ENCODE measurements around the gene EEF1AKMT2.

EEF1AKMT2 gene

DNA sequence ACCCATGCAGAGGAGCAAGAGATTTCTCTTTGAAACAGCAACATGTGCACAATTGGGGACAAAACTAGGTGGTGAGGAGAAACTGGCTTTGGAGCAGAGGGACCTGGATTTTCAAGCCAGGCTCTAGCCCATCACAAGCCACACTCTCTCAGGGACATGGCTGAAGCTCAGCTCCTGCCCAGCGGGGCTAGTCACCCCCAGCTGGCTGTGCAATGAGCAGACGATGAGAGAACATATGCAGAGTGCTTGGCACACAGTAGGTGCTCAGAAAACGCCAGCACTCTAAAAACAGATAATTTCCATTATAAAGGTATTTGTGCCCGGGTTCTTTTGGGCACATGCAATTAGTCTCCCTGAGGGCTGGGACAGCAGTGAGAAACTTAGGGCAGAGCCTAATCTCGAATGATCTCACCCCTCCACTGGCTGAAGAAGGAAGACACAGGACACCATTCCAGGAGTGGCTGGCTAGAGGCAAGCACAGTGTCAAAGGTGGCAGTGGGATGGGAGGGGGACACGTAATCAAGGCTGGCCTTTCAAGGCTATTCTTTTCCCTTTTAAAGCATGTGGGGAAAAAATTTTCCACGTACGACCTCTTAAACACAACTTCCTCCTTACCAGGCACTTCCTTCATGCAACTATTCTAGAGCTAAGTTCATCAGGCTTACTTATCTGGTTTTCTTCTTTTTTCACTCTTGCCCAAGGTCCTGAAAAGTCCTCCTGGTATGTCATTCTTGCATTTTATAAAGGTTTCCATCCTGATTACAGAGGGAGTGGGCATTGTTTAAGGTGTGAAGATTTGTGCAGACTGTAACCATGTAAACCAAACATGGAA is 62.6 kb downstream of the EEF1AKMT2 start:
- H3K27ac ChIP-seq (ENCODE audit: low read depth, low read length): no peak overlapping the region
- peaks cover 14% of the 10 kb centered on the region; the same call in 1 of the 2 replicates for H3K4me1 ChIP-seq (ENCODE audit: control insufficient read depth, insufficient read depth, low read length)
- no peaks in the 10 kb centered on the region for H3K27me3 ChIP-seq (ENCODE audit: control insufficient read depth, insufficient read depth, low read length)
- H3K9ac ChIP-seq (ENCODE audit: low read depth, low read length): no peak overlapping the region
- no peak overlapping the region for H3K4me3 ChIP-seq (ENCODE audit: low read depth, low read length)
- no peaks in the 10 kb centered on the region for H3K36me3 ChIP-seq (ENCODE audit: control insufficient read depth, insufficient read depth, low read length)
- no peaks in the 10 kb centered on the region for H3K9me3 ChIP-seq (ENCODE audit: control insufficient read depth, insufficient read depth, low read length)

DNA sequence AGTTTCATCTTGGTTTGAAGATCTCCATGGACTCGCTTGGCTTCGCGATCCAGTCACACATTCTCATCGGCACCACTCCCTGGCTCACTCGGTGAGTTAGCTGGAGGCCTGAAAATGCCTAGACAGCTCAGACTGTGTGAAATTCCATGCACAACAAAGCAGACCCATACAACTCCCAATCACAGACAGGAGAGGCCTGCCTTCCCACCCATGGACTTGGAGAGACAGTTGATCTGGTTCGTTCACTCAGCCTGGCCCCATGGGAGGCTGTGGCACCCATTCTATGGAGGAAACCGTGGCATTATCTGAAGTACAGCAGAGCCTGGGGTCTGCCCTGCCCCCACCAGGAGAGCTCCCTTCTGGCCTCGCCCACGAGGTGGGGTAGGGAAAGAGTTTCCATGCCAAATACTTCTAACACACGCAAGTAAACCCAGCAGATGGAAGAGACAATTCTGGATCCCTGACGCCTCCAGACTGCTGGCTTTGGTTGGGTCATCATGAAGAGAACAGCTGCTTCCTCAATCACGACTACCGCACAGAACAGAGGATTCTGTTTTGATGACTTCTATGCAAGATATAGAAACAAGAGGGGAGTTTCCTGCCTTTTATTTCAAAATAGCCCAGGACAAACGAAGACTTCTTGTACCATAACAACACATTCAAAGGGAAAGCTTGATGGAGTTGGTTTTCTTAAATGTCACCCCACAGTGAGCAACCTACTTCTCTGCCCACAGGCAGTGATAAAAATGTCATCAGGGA is 63.4 kb downstream of the EEF1AKMT2 start:
- no peak overlapping the region for H3K9ac ChIP-seq (ENCODE audit: low read depth, low read length)
- no peaks in the 10 kb centered on the region for H3K27me3 ChIP-seq (ENCODE audit: control insufficient read depth, insufficient read depth, low read length)
- H3K4me3 ChIP-seq (ENCODE audit: low read depth, low read length): no peak overlapping the region
- H3K27ac ChIP-seq (ENCODE audit: low read depth, low read length): no peak overlapping the region
- peaks cover 14% of the 10 kb centered on the region; the same call in 1 of the 2 replicates for H3K4me1 ChIP-seq (ENCODE audit: control insufficient read depth, insufficient read depth, low read length)
- no peaks in the 10 kb centered on the region for H3K9me3 ChIP-seq (ENCODE audit: control insufficient read depth, insufficient read depth, low read length)
- H3K36me3 ChIP-seq (ENCODE audit: control insufficient read depth, insufficient read depth, low read length): no peaks in the 10 kb centered on the region

DNA sequence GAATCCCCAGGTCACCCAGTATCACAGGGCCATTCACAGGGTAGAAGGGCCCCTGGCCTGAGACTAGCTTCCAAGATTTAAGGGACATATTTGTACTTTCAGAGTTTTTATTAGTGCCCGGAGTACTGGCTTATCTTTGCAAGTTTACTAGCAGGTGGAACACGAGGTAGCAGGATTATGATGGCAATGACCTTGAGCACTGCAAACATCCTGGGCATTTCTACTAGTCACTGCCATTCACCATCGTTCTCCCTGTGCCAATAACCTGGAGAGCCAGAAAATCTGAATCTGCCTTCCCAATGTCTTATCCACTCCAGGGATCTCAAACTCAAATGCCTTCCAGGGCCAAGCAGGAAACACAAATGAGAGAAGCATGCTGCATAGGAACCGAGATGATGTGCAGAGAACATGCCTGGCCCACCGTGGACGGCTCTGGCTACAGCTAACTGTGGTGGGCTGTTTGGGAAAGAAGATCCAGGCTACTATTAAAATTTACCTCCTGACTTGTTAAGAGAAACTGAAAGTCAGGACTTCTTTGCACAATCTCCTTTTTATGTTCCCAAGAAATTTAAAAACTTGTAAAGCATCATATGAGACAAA is 64.2 kb downstream of the EEF1AKMT2 start:
- Histone ChIP-seq H3K9ac (ENCODE audit: low read depth, low read length) (no peak overlapping the region), H3K9me3 (ENCODE audit: control insufficient read depth, insufficient read depth, low read length) (no peaks in the 10 kb centered on the region), H3K4me3 (ENCODE audit: low read depth, low read length) (no peak overlapping the region), H3K27me3 (ENCODE audit: control insufficient read depth, insufficient read depth, low read length) (no peaks in the 10 kb centered on the region), H3K27ac (ENCODE audit: low read depth, low read length) (no peak overlapping the region), H3K36me3 (ENCODE audit: control insufficient read depth, insufficient read depth, low read length) (no peaks in the 10 kb centered on the region), H3K4me1 (ENCODE audit: control insufficient read depth, insufficient read depth, low read length) (peaks cover 14% of the 10 kb centered on the region; the same call in 1 of the 2 replicates)

DNA sequence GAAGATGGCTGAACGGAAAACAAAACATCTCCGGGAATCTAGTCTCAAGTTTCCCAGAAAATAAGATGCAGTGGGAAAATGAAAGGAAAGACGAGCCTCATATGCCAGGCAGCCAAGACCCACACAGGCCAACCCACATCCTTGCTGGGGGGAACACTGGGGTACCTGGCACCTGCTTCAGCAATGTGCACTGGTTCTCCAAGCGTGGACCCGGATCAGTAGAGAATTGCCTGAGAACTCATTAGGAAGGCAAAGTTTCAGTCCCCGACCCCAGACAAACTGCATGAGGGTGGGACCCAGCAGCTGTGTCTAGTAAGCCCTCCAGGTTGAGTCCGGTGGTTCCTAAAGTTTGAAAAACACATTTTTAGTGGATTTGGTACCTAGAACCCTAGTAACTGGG is 65.9 kb downstream of the EEF1AKMT2 start:
- H3K36me3 ChIP-seq (ENCODE audit: control insufficient read depth, insufficient read depth, low read length): no peaks in the 10 kb centered on the region
- H3K9ac ChIP-seq (ENCODE audit: low read depth, low read length): no peak overlapping the region
- H3K27me3 ChIP-seq (ENCODE audit: control insufficient read depth, insufficient read depth, low read length): no peaks in the 10 kb centered on the region
- no peaks in the 10 kb centered on the region for H3K9me3 ChIP-seq (ENCODE audit: control insufficient read depth, insufficient read depth, low read length)
- no peak overlapping the region for H3K4me3 ChIP-seq (ENCODE audit: low read depth, low read length)
- H3K4me1 ChIP-seq (ENCODE audit: control insufficient read depth, insufficient read depth, low read length): peaks cover 14% of the 10 kb centered on the region; the same call in 1 of the 2 replicates
- no peak overlapping the region for H3K27ac ChIP-seq (ENCODE audit: low read depth, low read length)

GRCh38 chr10:124725171-124725631 is 66.5 kb downstream of the EEF1AKMT2 start:
- no peak overlapping the region for H3K27ac ChIP-seq (ENCODE audit: low read depth, low read length)
- H3K4me3 ChIP-seq (ENCODE audit: low read depth, low read length): no peak overlapping the region
- no peak overlapping the region for H3K9ac ChIP-seq (ENCODE audit: low read depth, low read length)
- H3K4me1 ChIP-seq (ENCODE audit: control insufficient read depth, insufficient read depth, low read length): peaks cover 14% of the 10 kb centered on the region; the same call in 1 of the 2 replicates
- H3K36me3 ChIP-seq (ENCODE audit: control insufficient read depth, insufficient read depth, low read length): no peaks in the 10 kb centered on the region
- H3K27me3 ChIP-seq (ENCODE audit: control insufficient read depth, insufficient read depth, low read length): no peaks in the 10 kb centered on the region
- no peaks in the 10 kb centered on the region for H3K9me3 ChIP-seq (ENCODE audit: control insufficient read depth, insufficient read depth, low read length)

DNA sequence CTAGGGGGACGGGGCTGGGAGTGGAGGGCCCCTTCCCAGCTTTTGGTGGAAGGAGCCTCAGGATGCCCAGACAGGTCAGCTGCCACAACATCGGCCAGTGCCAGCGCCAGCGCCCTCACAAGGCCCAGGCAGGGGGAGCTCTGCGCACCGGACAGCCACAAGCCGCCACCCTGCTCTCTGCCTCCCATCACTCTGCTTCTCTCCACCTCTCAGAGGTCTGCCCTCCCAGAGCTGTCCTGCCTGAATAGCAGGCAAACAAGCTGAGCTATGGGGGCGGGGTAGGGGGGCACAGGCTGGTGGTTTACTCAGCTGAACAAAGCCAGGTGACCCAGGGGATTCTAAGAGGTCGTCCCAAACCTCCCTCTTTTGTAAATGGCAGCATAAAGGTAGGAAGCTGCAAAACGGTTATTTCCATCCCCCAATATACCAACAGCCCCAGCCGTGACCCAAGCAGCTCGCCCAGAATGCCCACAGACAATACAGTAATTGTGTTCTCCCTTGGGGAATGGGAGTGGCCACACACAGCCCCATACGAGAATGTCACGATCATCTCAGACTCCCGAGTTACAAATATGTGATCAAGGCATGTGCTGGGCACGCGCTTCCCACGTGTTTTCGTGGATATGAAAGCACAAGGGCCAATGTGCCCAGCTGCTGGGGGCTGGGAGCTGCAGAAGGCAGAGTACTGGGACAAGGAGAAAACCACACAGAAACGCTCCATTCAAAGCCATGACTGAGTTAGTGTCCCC is 67.2 kb downstream of the EEF1AKMT2 start:
- H3K9me3 ChIP-seq (ENCODE audit: control insufficient read depth, insufficient read depth, low read length): no peaks in the 10 kb centered on the region
- no peak overlapping the region for H3K27ac ChIP-seq (ENCODE audit: low read depth, low read length)
- no peak overlapping the region for H3K9ac ChIP-seq (ENCODE audit: low read depth, low read length)
- H3K36me3 ChIP-seq (ENCODE audit: control insufficient read depth, insufficient read depth, low read length): no peaks in the 10 kb centered on the region
- H3K4me1 ChIP-seq (ENCODE audit: control insufficient read depth, insufficient read depth, low read length): peaks cover 14% of the 10 kb centered on the region; the same call in 1 of the 2 replicates
- no peaks in the 10 kb centered on the region for H3K27me3 ChIP-seq (ENCODE audit: control insufficient read depth, insufficient read depth, low read length)
- H3K4me3 ChIP-seq (ENCODE audit: low read depth, low read length): no peak overlapping the region

DNA sequence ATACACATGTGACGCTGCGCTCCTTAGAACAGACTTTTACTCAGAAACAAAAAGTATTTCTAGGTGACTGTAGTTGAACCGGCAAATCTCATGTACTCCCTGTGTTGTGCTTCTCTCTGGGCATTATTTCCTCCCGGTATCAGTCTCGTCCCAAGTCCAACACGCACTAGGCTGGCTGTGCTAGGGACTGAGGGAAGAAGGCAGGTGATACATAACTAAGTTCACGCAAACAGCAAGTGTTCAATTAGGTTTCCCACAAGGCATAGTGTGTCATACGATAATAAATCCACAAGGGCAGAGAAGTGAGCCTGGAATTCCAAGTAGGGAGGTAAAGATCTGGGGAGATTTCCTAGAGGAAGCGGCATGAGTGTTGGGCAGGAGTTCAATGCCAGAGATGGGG is 67.9 kb downstream of the EEF1AKMT2 start:
- H3K9me3 ChIP-seq (ENCODE audit: control insufficient read depth, insufficient read depth, low read length): no peaks in the 10 kb centered on the region
- no peaks in the 10 kb centered on the region for H3K36me3 ChIP-seq (ENCODE audit: control insufficient read depth, insufficient read depth, low read length)
- no peaks in the 10 kb centered on the region for H3K27me3 ChIP-seq (ENCODE audit: control insufficient read depth, insufficient read depth, low read length)
- no peak overlapping the region for H3K9ac ChIP-seq (ENCODE audit: low read depth, low read length)
- peaks cover 15% of the 10 kb centered on the region; the same call in 1 of the 2 replicates for H3K4me1 ChIP-seq (ENCODE audit: control insufficient read depth, insufficient read depth, low read length)
- no peak overlapping the region for H3K27ac ChIP-seq (ENCODE audit: low read depth, low read length)
- no peak overlapping the region for H3K4me3 ChIP-seq (ENCODE audit: low read depth, low read length)

- Histone ChIP-seq H3K36me3 (ENCODE audit: control insufficient read depth, insufficient read depth, low read length) (no peaks in the 10 kb centered on the region), H3K27ac (ENCODE audit: low read depth, low read length) (no peak overlapping the region), H3K4me3 (ENCODE audit: low read depth, low read length) (no peak overlapping the region), H3K4me1 (ENCODE audit: control insufficient read depth, insufficient read depth, low read length) (peaks cover 9% of the 10 kb centered on the region; the same call in 1 of the 2 replicates), H3K27me3 (ENCODE audit: control insufficient read depth, insufficient read depth, low read length) (no peaks in the 10 kb centered on the region), H3K9me3 (ENCODE audit: control insufficient read depth, insufficient read depth, low read length) (no peaks in the 10 kb centered on the region), H3K9ac (ENCODE audit: low read depth, low read length) (no peak overlapping the region)
These were observed 68.6 kb downstream of the EEF1AKMT2 start for GRCh38 chr10:124722798-124723783.

DNA sequence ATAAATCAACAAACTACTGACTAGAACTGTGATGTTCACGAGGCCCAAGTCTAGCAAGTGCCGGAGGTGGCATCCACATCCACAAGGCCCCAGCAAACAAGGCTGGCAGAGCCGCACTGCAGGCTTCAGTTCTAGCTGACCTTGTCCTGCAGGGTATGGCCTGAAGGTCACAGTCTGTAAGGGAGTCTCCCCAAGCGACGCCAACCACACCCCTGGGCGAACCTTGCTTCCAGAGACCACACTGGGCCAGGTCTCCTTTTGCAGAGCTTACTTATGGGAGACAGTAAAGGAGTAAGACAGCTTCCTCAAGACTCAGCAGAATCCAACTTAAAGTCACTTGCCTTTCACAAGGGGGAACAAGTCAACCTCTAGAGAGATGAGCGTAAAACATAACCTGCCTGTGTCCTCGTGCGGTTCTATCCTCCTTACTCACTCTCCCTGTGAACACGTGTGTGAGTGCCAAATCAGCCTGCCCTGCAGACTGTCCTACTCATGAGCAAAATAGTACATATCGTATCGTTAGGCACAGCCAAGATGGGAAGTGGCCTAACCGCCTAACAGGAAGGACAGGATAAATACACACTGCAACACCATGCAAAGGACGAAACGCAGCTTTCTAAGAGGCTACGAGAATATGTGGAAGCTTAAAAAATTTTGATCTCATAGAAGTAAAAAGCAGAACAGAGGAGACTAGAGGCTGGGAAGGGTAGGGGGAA is 70.2 kb downstream of the EEF1AKMT2 start:
- Histone ChIP-seq H3K27ac (ENCODE audit: low read depth, low read length) (no peak overlapping the region), H3K4me1 (ENCODE audit: control insufficient read depth, insufficient read depth, low read length) (peaks cover 9% of the 10 kb centered on the region; the same call in 1 of the 2 replicates), H3K27me3 (ENCODE audit: control insufficient read depth, insufficient read depth, low read length) (no peaks in the 10 kb centered on the region), H3K9me3 (ENCODE audit: control insufficient read depth, insufficient read depth, low read length) (no peaks in the 10 kb centered on the region), H3K36me3 (ENCODE audit: control insufficient read depth, insufficient read depth, low read length) (no peaks in the 10 kb centered on the region), H3K4me3 (ENCODE audit: low read depth, low read length) (no peak overlapping the region), H3K9ac (ENCODE audit: low read depth, low read length) (no peak overlapping the region)

Measured in HUES48 (cell line).